ENCODE data around the gene ZNF536.

- TF ChIP-seq CTCF (conservative IDR thresholded peaks at IDR 0.05) (no peak), EZH2 (IDR thresholded peaks at IDR 0.05; ENCODE audit: low read depth) (no peak)
Observed at GRCh38 chr19:30593975-30594745, 222.0 kb downstream of the ZNF536 start.
